DND-41 (cell line): ENCODE measurements around the gene GPC6.

ENCODE experiments used
- ATAC-seq: fragments of 200-7000 bp; cut with Tn5 transposase; 3 replicates; pipeline ENCODE4 v1.9.1; 2021; ENCODE audit warnings: low read depth; ENCODE audit not compliant: insufficient read depth
- DNase-seq: peaks from one replicate; pipeline ENCODE4 v3.0.0-alpha.2; 2020
- H2AFZ ChIP-seq: 2 replicates; pipeline ENCODE4 v1.6.0; 2012; ENCODE audit warnings: low read depth, low read length
- H3K27ac ChIP-seq: 2 replicates; pipeline ENCODE4 v1.5.1; 2012; ENCODE audit warnings: low read length, inconsistent platforms
- H3K27me3 ChIP-seq: fragments of 200-600 bp; sonication (generic); 2 replicates; pipeline ENCODE4 v1.6.0; 2012; ENCODE audit warnings: low read length, mild to moderate bottlenecking, inconsistent platforms; ENCODE audit not compliant: insufficient read depth, poor library complexity
- H3K36me3 ChIP-seq: 2 replicates; pipeline ENCODE4 v1.5.1; 2012; ENCODE audit warnings: low read length, inconsistent platforms; ENCODE audit not compliant: insufficient read depth
- H3K4me1 ChIP-seq: 2 replicates; pipeline ENCODE4 v1.5.1; 2012; ENCODE audit warnings: mild to moderate bottlenecking, low read length; ENCODE audit not compliant: insufficient read depth
- H3K4me2 ChIP-seq: 2 replicates; pipeline ENCODE4 v1.6.0; 2012; ENCODE audit warnings: mild to moderate bottlenecking, moderate library complexity, low read length, inconsistent platforms; ENCODE audit not compliant: insufficient read depth
- H3K4me3 ChIP-seq, 2 experiments: fragments of 200-600 bp in 1 of 2; shearing (Covaris generic) in 1 of 2; 2 replicates each; pipeline ENCODE4 v1.5.1; 2012 to 2016; ENCODE audit warnings: inconsistent platforms in 2 of 2, low read length in 2 of 2, mild to moderate bottlenecking in 2 of 2, low read depth in 1 of 2, moderate library complexity in 1 of 2
- H3K79me2 ChIP-seq: 2 replicates; pipeline ENCODE4 v1.6.0; 2012; ENCODE audit warnings: low read length, inconsistent platforms; ENCODE audit not compliant: insufficient read depth
- H3K9ac ChIP-seq: 2 replicates; pipeline ENCODE4 v1.6.0; 2012; ENCODE audit warnings: low read depth, mild to moderate bottlenecking, inconsistent platforms, low read length, moderate library complexity
- H3K9me3 ChIP-seq: 2 replicates; pipeline ENCODE4 v1.5.1; 2012; ENCODE audit warnings: low read length, moderate library complexity, mild to moderate bottlenecking, inconsistent platforms; ENCODE audit not compliant: insufficient read depth, severe bottlenecking
- H4K20me1 ChIP-seq: 2 replicates; pipeline ENCODE4 v1.6.0; 2012; ENCODE audit warnings: low read length; ENCODE audit not compliant: insufficient read depth
- CTCF ChIP-seq: IDR thresholded peaks from 2 replicates; pipeline ENCODE4 v1.5.1; 2012; ENCODE audit warnings: borderline replicate concordance, low read length, moderate library complexity, mild to moderate bottlenecking; ENCODE audit not compliant: poor library complexity, severe bottlenecking; ENCODE audit errors: extremely low read depth
- EZH2 ChIP-seq: IDR thresholded peaks from 3 replicates; pipeline ENCODE4 v1.6.1; 2012; ENCODE audit warnings: borderline replicate concordance, low read depth, mild to moderate bottlenecking, moderate library complexity, low read length, inconsistent platforms; ENCODE audit not compliant: severe bottlenecking

Gene GPC6

GRCh38 chr13:93948162-93948922, 721.7 kb downstream of the GPC6 start:
- H3K4me1 ChIP-seq = no peaks in the 10 kb centered on the region
- no peaks in the 10 kb centered on the region for H3K36me3 ChIP-seq
- H3K79me2 ChIP-seq = no peaks in the 10 kb centered on the region
- no peaks in the 10 kb centered on the region for H4K20me1 ChIP-seq
- H3K9me3 ChIP-seq = no peaks in the 10 kb centered on the region
- no peak overlapping the region for H3K4me3 ChIP-seq
- ATAC-seq = no peak
- no peak overlapping the region for H3K9ac ChIP-seq
- no peak for DNase-seq
- H3K27me3 ChIP-seq = no peaks in the 10 kb centered on the region
- no peak overlapping the region for H3K27ac ChIP-seq
- TF ChIP-seq CTCF (no peak), EZH2 (no peak)
- H2AFZ ChIP-seq = no peak overlapping the region
- no peak overlapping the region for H3K4me2 ChIP-seq

- H3K4me1 ChIP-seq = no peaks in the 10 kb centered on the region
- no peak overlapping the region for H3K4me2 ChIP-seq
- H2AFZ ChIP-seq = no peak overlapping the region
- H3K27ac ChIP-seq = no peak overlapping the region
- TF ChIP-seq CTCF = no peak
- TF ChIP-seq EZH2 = no peak
- no peaks in the 10 kb centered on the region for H3K27me3 ChIP-seq
- H3K9ac ChIP-seq = no peak overlapping the region
- no peaks in the 10 kb centered on the region for H4K20me1 ChIP-seq
- no peak overlapping the region for H3K4me3 ChIP-seq
- no peaks in the 10 kb centered on the region for H3K36me3 ChIP-seq
- H3K79me2 ChIP-seq = no peaks in the 10 kb centered on the region
- no peaks in the 10 kb centered on the region for H3K9me3 ChIP-seq
- ATAC-seq (no peak), DNase-seq (no peak)
Observed at GRCh38 chr13:93951108-93951507, 724.5 kb downstream of the GPC6 start.

- H3K4me3 ChIP-seq = no peak overlapping the region
- no peak overlapping the region for H2AFZ ChIP-seq
- no peaks in the 10 kb centered on the region for H4K20me1 ChIP-seq
- no peaks in the 10 kb centered on the region for H3K36me3 ChIP-seq
- no peak overlapping the region for H3K27ac ChIP-seq
- no peaks in the 10 kb centered on the region for H3K79me2 ChIP-seq
- no peak overlapping the region for H3K9ac ChIP-seq
- no peaks in the 10 kb centered on the region for H3K27me3 ChIP-seq
- H3K4me2 ChIP-seq = no peak overlapping the region
- no peak for TF ChIP-seq CTCF
- no peak for TF ChIP-seq EZH2
- H3K4me1 ChIP-seq = no peaks in the 10 kb centered on the region
- no peak for DNase-seq
- no peak for ATAC-seq
- H3K9me3 ChIP-seq = no peaks in the 10 kb centered on the region
Observed at GRCh38 chr13:93951951-93952350, 725.3 kb downstream of the GPC6 start.
